Brain microvascular endothelial cell (primary cell): ENCODE results near the gene CDR2L.

ENCODE experiments used
- DNase-seq: peaks from one replicate; pipeline ENCODE4 v3.0.0-alpha.2; 2020
- H3K27ac ChIP-seq: fragments of 250-450 bp; sonication (Bioruptor Pico); 2 replicates; pipeline ENCODE4 v1.5.1; 2020; ENCODE audit warnings: mild to moderate bottlenecking, moderate library complexity
- H3K27me3 ChIP-seq: fragments of 250-450 bp; sonication (Bioruptor Pico); replicated peaks from 2 replicates; pipeline ENCODE4 v1.5.1; 2020; ENCODE audit warnings: mild to moderate bottlenecking
- H3K36me3 ChIP-seq: fragments of 250-450 bp; sonication (Bioruptor Pico); replicated peaks from 2 replicates; pipeline ENCODE4 v1.5.1; 2020; ENCODE audit warnings: mild to moderate bottlenecking
- H3K4me3 ChIP-seq: 2 replicates; pipeline ENCODE4 v1.5.1; 2011; ENCODE audit warnings: low read depth, mild to moderate bottlenecking, control low read depth, low read length, moderate library complexity
- CTCF ChIP-seq: IDR thresholded peaks from 2 replicates; pipeline ENCODE4 v1.5.1; 2011; ENCODE audit warnings: low read depth, mild to moderate bottlenecking, moderate library complexity, low read length, control low read depth, inconsistent platforms; ENCODE audit errors: missing control alignments
- in situ Hi-C: cut with HindIII; loops from 2 replicates; pipeline ENCODE4 v1.10.0; 2017; ENCODE audit warnings: low sequenced_read_pairs, low pct_ligation_motif_present

The CDR2L gene

DNA sequence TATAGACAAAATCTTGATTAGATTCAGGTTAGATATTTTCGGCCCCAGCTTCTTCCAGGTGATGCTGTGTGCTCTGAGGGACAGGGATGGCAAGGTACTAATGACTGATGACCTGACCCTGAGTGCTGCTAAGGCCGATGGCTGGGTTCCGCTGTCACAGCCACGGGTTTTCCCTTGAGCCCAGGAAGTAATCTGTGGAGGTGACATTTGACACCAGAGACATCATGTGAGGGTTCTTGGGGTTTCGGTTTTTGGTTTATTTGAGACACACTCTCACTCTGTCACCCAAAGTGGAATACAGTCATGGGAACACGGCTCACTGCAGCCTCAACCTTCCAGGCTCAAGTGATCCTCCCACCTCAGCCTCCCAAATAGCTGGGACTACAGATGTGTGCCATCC lies 41.9 kb upstream of the CDR2L start:
- H3K27ac ChIP-seq: no peak overlapping the region
- DNase-seq: no peak
- in situ Hi-C loops: no loop called here
- H3K36me3 ChIP-seq: no peaks in the 10 kb centered on the region
- no peak for TF ChIP-seq CTCF
- H3K4me3 ChIP-seq: no peak overlapping the region
- H3K27me3 ChIP-seq: peaks cover 15% of the 10 kb centered on the region

DNA sequence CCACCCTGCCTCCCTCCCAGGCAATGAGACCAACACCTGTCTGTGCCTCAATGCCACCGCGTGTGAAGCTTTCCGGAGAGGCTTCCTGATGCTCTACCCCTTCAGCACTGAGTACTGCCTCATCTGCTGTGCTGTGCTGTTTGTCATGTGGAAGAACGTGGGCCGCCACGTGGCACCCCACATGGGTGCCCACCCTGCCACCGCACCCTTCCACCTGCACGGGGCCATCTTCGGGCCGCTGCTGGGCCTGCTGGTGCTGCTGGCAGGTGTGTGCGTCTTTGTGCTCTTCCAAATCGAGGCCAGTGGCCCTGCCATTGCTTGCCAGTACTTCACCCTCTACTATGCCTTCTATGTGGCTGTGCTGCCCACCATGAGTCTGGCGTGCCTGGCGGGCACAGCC lies 40.8 kb upstream of the CDR2L start:
- Histone ChIP-seq H3K36me3 (no peaks in the 10 kb centered on the region), H3K4me3 (no peak overlapping the region), H3K27ac (no peak overlapping the region), H3K27me3 (peaks cover 18% of the 10 kb centered on the region)
- TF ChIP-seq CTCF: no peak
- in situ Hi-C loops: no loop called here
- no peak for DNase-seq

- Histone ChIP-seq H3K27me3 (peaks cover 18% of the 10 kb centered on the region), H3K27ac (no peak overlapping the region), H3K36me3 (no peaks in the 10 kb centered on the region), H3K4me3 (no peak overlapping the region)
- no peak for DNase-seq
- no peak for TF ChIP-seq CTCF
- in situ Hi-C loops: no loop called here
These were observed 40.2 kb upstream of the CDR2L start for GRCh38 chr17:74947041-74947754.

DNA sequence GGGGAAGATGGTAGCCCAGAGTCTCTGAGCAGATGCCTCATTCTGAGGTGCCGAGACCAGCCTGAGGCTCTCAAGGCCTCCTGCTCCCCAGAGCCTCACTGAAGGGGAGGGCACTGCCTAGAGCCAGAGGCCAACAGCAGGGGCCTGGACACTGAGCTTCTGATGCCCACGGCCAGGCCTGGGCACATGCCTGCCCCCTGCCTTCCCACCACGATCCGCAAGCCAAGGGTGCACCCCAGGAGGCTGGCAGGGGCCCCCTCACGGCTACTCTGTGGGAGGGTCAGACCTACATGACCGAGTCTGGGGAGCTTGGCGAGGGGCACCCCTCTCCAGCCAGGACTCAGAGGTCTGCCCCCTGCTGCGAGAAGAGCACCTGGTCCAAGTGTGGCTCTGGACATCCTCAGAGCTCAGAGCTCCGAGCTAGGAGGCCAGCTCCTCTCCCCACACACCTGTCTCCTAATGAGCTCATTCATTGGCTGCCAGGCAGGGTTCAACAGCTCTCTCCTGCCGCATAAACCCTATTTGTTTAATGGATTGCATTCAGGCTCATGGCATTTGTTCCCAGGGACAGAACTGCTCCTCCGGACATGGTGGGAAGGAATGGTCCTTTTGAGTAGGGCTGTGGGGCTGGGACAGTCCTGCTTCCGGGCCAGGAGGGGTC lies 37.8 kb upstream of the CDR2L start:
- TF ChIP-seq CTCF: no peak

GRCh38 chr17:74950207-74950606 lies 37.2 kb upstream of the CDR2L start:
- peaks cover 9% of the 10 kb centered on the region for H3K27me3 ChIP-seq
- TF ChIP-seq CTCF: no peak
- H3K27ac ChIP-seq: no peak overlapping the region
- no peak for DNase-seq
- in situ Hi-C loops: no loop called here
- no peak overlapping the region for H3K4me3 ChIP-seq
- no peaks in the 10 kb centered on the region for H3K36me3 ChIP-seq

More for the DNA sequence above, 37.8 kb upstream of the CDR2L start:
- no peak for DNase-seq
- no peaks in the 10 kb centered on the region for H3K36me3 ChIP-seq
- in situ Hi-C loops: no loop called here
- no peak overlapping the region for H3K4me3 ChIP-seq
- H3K27me3 ChIP-seq: peaks cover 9% of the 10 kb centered on the region
- no peak overlapping the region for H3K27ac ChIP-seq

GRCh38 chr17:74951065-74951464 lies 36.4 kb upstream of the CDR2L start:
- no peak for DNase-seq

More at GRCh38 chr17:74951065-74951464, 36.4 kb upstream of the CDR2L start:
- H3K4me3 ChIP-seq: no peak overlapping the region
- peaks cover 4% of the 10 kb centered on the region for H3K27me3 ChIP-seq
- in situ Hi-C loops: no loop called here
- TF ChIP-seq CTCF: no peak
- no peaks in the 10 kb centered on the region for H3K36me3 ChIP-seq
- H3K27ac ChIP-seq: no peak overlapping the region
